ELR (cell line): ENCODE measurements around the gene FCHSD2.
"Not testable (repeated sequence)": the region's sequence is repeated elsewhere in the genome, so short reads cannot be mapped to it uniquely, and the experiment has no call there.

Source experiments
- DNase-seq: peaks from one replicate; pipeline ENCODE4 v3.0.0-alpha.2; 2015; ENCODE audit warnings: low read depth

Gene FCHSD2

DNA sequence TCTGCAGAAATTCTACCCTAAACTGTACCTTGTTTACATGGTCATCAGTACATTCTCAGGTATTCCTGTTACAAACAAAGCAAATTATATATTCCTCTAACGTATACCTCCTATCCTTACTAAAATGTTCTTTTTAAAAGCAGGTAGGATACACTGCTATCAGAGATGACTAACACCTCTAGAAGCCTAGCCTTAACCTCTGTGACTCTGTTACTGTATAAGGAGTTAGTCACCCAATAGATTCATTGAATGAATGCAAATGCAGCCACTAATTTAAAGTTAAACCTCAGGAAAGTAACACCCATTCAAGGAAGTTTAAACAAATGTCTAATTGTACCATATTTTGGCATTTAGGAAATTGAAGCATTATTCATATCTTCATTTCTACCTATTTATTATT lies 82.2 kb downstream of the FCHSD2 start:
- peak; percentile 25 for DNase-seq

DNA sequence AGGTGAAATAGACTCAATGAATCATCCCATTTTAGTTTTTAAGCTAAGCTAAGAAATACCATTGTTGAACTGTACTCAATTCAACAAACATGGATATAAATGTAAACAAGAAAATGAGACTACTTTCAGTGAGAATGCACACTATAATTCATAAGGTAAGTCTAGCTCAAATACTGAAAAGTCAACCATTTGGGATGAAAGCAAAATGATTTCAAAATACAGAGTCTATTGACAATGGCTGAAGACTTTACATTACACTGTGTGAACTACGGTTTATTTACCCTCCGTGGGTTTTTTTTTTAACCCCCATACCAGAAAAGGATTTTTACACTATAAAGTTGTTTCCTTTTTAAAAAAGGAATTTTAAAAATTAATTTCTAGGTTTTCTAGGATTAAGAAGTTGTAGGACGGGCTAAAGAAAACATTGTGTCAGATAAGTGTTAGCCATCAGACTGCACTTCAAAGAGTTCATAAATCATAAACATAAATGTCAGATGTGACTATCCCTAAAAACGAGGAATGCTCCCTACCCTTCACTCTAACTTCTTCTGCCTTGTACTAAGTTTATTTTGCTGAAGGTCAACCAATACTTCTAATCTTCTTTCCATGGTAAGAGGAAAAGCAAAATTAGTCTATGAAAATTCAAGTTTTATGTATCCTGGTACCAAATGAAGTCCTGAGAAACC lies 83.0 kb downstream of the FCHSD2 start:
- DNase-seq: no peak

DNA sequence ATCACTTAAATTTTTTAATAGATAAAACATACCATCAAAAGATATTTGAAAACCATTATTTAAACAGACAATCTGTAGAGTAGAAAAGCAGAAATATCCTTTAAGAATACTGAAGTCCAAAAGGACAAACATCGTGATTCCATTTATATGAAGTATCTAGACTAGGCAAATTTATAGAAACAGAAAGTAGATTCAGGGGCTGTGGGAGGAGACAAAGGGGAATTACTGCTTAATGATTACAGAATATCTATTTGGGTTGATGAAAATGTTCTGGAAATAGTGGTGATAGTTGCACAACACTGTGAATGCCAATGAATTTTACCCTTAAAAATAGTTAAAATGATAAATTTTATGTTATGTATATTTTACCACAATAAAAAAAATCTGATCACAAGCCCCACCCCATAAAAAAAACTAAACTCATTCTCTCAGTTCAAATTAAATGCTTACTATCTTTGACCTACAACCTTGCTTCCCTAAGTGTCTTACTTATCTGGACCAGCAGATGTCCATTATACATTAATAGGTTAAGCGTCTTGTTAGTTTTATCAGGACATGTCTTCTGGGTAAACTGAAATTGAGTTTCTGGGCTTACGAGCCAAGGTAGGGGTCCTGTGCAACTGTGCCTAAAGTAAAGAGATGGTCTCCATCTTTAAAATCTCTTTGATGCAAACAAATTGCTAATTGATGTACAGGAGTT lies 86.3 kb downstream of the FCHSD2 start:
- no peak for DNase-seq

DNA sequence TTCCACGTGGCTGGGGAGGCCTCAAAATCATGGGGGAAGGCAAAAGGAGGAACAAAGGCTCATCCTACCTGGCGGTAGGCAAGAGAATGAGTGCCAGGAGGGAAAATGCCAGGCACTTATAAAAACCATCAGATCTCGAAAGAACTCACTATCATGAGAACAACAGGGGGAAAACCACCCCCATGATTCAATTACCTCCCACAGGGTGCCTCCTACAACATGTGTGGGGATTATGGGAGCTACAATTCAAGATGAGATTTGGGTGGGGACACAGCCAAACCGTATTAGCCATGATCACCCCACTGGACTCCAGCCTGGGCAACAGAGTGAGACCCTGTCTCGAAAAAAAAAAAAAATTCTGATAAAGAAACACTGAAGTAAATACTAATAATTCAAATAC lies 87.1 kb downstream of the FCHSD2 start:
- no peak for DNase-seq

DNA sequence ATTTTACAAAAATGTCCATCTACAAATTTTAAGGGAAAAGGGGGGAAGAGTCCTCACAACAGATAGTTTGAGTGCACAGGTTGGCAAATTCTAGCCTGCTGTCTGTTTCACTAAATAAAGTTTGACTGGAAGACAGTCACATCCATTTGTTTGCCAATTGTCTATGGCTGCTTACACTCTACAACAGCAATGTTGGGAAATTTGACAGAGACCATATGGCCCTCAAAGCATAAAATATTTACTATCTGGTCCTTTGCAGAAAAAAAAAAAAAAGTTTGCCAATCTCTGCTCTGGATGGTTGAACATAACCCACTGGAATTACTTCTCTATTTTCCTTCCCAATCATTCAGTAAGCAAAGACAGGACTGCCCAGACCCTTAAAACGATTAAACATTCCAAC lies 88.2 kb downstream of the FCHSD2 start:
- no peak for DNase-seq

DNA sequence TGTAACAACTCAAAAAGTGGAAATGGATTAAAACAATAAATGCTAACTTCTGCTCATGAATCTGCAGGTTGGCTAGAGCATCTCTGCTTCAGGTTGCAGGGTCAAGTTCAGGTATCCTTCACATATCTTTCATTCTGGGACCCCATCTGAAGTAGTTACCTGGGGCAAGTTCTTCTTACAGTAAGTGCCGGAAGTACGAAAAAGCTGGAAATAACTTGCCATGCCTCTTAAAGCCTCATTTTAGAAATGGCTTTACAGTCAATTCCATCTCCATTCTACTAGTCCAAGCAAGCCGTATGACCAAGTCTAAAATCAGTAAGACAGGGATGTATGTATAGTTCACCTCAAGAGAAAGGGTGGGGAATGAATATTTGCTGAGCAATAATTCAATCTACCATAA lies 93.7 kb downstream of the FCHSD2 start:
- no peak for DNase-seq

DNA sequence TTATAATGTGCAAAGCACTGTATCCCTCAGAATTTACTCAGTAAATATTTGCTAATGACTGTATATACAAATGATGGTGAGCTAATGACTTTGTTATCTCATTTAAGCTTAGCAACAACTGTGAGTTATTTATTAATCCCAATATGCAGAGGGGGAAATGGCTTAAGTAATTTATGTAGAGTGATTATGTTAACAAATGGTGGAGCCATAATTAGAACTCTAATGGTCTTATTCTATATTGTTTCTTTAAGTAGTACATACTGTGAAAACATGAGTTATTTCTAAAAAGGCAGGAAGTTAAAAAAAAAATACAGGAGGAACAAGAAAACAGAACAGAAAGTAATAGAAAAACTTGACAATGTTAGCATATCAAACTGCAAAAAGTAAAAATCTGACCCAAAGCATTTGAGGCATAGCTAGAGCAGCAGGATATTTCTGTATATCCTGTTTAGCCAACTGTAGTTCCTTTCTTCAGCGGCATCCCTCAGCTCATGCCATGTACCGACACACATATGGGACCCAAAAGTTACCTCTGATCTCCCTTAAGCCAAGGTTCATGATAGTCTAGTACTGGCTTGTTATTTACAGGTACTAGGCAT lies 94.2 kb downstream of the FCHSD2 start:
- no peak for DNase-seq

DNA sequence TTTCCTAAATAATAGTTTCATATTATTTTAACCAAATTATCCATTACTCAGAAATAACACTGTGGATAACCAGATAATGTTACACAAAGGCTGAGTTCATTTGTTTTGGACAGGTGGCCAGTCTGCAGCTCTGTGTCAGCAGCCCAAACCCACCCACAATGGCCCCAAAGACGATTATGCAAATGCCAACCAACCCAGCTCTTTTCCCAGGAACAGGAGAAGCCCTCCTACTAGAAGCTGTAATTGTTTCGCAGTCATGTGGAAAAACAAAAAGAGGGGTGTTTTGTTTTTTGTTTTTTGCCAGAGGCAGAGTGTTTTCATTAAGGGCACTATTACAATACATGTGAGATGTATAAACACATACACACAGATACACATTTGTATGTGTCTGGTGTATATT lies 102.1 kb downstream of the FCHSD2 start:
- no peak for DNase-seq

DNA sequence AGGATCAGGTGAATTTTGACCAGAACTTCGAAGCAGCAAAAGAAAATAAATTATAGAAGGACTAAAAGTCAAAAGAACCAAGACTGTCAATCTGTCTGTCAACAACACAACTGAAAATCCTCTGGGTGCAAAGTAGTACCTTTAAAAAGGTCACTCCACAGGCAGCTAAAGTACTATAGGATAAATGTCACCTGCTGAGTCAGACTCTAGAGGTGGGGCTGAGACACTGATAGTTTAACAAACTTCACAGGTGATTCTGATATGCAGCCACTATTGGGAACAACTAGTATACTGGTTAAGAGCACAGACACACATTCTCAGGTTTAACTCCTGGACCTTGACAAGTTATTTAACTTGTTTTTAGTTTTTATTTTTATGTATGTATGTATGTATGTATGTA lies 107.3 kb downstream of the FCHSD2 start:
- no peak for DNase-seq

DNA sequence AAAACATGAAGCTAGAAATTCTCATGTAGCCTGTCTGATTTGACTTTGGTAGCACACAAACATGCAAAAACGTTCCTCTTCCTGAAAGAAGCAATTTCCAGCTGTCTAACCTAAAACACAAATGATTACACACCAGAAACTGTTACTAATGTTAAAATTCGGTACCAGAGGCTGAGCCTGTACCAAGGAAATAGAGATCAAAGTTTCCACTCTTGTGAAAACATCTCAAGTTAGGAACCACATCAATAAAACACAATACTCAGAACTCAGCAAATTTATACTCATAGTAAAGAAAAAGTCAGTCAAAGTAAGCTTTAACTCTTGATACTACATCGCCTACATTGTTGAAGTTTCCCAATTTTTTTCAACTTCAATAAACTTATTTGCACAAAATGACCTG lies 107.8 kb downstream of the FCHSD2 start:
- no peak for DNase-seq

DNA sequence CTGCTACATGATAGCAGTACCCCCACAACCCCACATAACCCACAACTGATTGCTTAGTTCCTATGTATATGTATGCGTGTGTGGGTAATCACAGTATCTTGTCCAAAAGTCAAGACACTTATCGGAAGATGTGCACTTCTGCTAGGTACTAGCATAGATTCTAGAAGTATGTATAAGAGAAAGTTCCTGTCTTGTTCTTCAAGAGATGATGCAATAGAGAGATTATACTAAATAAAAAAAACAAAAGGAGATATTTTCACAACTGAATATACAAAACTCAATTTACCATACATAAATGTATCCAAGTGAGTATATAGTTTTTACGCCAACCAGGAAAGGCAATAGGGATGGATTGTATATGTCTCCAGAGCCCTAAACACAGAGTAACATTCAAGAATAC lies 112.0 kb downstream of the FCHSD2 start:
- DNase-seq: no peak

DNA sequence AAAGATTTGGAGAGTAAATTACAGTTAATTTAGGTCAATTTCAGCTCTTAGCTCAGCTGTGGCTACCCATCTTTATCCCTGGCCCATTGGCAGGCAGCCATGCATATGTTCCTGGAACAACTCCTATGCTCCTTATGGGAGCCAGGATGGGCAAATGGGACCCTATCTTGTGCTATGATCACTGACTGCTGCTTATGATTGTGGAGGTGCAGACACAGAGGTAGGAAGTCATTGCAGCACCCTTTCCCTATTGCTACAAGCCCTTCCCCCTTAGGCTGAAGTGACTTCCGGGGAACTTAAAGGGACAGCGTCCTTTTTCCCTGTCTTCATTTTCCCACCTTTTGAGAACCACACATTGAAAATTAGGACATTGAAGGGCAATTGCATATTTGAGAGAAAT lies 112.7 kb downstream of the FCHSD2 start:
- DNase-seq: no peak

DNA sequence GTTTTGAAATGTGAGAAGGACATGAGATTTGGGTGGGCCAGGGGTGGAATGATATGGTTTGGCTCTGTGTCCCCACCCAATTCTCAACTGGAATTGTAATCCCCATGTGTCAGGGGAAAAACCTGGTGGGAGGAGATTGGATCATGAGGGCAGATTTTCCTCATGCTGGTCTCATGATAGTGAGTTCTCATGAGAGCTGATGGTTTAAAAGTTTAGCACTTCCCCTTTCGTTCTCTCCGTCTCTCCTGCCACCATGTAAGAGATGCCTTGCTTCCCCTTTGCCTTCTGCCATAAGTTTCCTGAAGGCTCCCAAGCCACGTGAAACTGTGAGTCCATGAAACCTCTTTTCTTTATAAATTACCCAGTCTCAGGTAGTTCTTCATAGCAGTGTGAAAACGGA lies 113.5 kb downstream of the FCHSD2 start:
- no peak for DNase-seq

DNA sequence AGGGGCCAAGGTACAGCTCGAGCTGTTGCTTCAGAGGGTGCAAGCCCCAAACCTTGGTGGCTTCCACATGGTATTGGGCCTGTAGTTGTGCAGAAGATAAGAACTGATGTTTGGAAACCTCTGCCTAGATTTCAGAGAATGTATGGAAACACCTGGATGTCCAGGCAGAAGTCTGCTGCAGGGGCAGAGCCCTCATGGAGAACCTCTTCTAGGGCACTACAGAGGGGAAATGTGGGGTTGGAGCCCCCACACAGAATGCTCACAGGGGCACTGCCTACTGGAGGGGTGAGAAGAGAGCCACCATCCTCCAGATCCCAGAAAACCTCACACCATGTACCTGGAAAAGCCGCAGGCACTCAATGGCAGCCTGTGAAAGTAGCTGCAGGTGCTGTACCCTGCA lies 114.3 kb downstream of the FCHSD2 start:
- DNase-seq: not testable (repeated sequence)

DNA sequence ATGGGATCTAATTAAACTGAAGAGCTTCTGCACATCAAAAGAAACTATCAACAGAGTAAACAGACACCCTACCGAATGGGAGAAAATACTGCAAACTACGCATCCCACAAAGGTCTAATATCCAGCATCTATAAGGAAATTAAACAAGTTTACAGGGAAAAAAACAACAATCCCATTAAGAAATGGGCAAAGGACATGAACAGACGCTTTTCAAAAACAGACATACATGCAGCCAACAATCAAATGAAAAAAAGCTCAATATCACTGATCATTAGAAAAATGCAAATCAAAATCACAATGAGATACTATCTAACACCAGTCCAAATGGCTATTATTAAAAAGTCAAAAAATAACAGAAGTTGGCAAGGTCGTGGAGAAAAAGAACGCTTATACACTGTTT lies 117.5 kb downstream of the FCHSD2 start:
- no peak for DNase-seq

DNA sequence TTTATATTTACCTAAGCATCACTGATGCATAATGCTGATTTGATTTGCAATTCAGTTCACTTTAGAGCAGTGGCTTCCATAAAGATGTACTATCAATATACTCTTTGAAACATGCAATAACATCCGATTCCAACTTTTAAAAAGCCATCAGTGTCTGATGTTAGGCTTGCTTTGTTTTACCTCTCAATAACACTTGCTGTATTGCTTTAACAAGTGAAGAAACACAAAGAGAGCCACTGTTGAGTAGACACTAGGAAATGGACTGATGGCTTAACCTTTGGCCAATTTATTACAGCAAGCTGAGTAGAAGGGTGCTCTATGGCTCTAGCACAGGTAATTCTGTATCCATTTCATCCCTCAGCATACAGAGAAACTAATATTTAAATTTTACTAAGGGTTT lies 122.1 kb downstream of the FCHSD2 start:
- no peak for DNase-seq

DNA sequence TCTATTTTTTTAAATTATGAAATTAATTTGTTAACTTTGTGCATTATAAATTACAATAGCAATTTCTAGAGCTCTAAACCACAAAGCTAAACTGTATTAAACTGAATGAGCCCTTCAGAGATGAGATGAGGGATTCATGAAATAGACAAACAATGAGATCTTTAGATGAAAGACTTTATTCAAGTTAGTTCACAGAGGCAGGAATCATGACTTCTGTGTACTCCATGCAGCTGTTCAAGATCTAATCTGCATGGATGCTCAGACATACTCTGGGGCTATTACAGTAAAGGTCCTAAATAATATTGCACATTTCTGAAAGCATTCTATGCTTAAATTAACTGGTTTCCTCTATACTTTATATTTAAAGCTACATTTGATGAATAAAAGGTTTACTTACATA lies 122.7 kb downstream of the FCHSD2 start:
- no peak for DNase-seq

DNA sequence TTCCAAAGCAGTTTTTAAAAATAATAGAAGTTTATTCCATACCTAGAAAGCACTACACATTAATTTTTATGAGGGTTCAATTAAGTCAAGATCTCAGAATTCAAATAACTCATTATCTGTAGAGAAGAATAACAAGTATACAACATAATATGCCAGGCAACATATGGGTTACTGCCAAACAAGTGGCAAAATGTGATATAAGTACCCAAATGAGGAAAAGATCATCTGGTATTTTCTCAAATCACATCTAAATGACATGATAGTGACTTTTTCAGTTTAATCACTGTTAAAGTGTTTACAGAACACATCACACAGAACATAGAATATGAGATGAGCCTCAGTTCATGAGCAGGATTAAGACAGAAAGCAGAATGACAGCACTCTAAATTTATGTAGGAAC lies 123.3 kb downstream of the FCHSD2 start:
- no peak for DNase-seq

DNA sequence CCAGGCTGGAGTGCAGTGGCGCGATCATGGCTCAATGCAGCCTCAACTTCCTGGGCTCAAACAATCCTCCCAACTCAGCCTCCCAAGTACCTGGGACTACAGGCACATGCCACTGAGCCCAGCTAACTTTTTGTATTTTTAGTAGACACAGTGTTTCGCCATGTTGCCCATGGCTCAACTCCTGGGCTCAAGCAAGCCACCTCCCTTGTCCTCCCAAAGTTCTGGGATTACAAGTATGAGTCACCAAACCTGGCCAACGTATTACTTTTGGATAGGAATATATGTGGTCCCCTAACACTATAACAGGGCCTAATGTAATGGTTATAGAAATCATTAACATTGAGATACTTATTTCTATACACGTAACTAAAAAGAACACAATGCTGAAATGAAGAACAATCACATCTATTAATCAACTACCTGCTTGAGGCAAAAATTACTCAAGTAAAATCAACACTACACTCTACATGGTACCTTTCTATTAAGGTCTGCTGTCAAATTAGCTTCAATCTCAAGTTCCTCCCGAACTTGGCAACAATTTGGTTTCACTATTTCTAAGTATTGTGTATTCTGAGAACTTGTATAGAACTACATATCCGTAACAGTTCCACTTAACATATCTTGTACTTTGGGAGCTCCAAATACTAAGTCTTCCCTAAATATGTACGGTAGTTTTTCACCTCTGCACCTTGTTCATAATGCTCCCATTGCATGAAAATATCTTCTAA lies 124.9 kb downstream of the FCHSD2 start:
- DNase-seq: no peak

DNA sequence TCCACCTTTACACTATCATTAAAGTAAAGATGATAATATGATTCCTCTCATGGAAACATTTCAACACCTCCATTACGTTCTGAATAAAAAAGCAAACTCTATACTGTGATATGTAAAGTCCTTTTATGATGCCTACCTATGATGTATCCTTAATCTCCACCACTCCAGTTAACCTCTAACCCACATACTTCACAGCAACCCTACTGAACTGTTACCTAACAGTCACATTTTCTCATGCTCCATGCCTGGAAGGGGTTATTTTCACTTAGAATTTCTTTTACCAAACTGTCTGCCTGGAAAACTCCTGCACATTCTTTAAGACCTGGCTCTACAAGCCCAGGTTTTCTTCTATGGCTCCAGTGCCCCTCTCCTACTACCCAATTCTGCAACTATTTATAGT lies 129.1 kb downstream of the FCHSD2 start:
- no peak for DNase-seq

DNA sequence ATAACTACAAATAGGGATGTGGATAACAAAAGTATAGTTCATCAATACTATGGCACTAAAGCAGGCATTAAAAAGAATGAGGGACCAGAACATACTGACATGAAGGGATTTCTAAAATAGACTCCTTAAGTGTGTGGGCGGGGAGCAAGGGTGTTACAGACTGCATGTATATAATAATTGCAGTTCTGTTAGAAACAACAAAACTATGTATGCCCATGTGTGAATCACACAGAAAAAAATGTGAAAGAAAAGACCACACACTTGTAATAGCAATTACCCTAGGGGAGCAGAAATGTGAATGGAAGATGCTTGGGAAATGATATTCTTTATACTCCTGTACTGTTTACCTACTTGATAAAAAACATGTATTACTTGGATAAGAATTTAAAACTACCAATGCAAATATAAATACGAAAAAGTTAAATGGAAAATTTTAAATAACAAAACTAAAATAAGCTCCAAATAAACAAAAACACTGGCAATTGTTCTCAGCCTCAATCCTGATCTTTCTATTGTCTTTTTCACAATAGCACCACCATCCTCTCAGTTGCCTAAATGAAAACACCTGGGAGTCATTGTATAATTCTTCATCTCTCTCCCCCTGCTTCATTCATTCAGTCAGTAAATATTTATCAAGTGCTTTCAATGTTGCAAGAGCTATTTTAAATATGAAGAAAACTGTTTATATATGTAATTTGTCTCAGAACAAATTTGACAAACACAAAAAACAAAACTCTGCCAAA lies 129.8 kb downstream of the FCHSD2 start:
- peak; percentile 47 for DNase-seq

DNA sequence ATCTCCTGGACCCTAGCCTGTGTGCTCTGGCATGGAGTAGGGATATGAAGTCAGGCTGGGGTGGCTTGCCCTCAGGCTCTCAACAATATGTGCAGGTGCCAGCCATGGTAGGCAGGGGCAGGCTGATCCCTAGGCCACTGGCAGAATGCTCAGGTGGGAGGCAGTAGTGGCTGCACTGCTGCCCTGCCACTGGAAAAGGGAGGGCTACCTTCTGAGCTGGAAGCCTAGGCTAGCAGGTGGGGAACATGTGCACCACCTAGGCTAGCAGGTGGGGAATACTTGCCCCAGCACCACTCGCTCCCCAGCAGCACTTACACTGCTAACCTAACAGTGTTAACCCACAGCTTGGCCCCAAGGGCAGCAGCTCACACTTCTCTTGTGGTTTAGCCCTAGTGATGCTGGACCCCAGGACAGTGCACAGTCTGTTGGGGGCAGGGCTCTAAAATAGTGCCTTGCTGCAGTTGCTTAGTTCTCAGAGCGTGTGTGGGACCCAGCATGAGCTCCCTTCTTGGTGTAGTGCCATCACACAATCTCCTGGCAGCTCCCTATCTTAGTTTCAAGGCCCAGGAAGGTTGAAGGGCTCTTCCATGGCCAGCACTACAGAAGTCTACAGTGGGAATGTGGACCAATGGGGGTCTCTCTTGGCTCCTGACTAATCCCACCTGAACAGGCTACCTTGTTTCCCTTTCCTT lies 130.8 kb downstream of the FCHSD2 start:
- no peak for DNase-seq
